T-helper 2 cell treated with Interferon-gamma antibody and Interleukin-4, amounts not matched to agents 100 ng/mL and 5 ng/mL, for 36 hours (primary cell): Measurements from ENCODE around the gene ZDHHC9. TPM values are rescaled to one million over a fixed set of nuclear protein-coding genes. Genes with fewer than 3 reads are reported as not detected.

Experiments used
- intact Hi-C: fragments of 100-400 bp; cut with micrococcal nuclease; formaldehyde crosslinking; loops from one replicate; pipeline ENCODE4 v1.15.1; 2023
- total RNA-seq: library from RNA; stranded (reverse); gene quantifications from 2 replicates; pipeline ENCODE4 v1.2.3, GENCODE V29; 2022

Gene ZDHHC9
- total RNA-seq, 1 donor from 2014 or later: 5.0 TPM

- intact Hi-C loops: loop anchor here (1.0 to 5.0 kb wide), 5 partner anchors 41 to 216 kb away; partner anchors contain the start of gene APLN
Measured at GRCh38 chrX:129823522-129823921, 20.2 kb downstream of the ZDHHC9 start.

DNA sequence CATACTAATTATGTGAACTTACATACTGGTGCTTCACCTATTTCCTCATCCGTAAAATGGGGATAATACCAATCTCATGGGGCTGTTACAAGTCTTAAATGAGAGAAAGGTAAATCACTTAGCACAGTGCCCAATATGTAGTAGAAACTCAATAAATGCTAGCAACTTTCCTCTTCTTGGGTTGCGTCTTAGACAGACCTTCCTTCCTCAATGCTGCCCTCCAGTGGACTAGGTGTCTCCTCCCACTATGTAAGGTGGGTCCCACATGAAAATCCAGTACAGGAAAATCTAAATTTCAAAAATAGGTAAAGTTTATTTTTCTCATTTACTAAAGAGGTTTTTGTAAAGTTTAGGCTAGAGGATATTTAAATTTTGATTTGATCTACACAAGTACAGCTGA is 20.6 kb downstream of the ZDHHC9 start:
- intact Hi-C loops: loop anchor here (1.0 to 5.0 kb wide), 5 partner anchors 41 to 216 kb away; partner anchors contain the start of gene APLN

DNA sequence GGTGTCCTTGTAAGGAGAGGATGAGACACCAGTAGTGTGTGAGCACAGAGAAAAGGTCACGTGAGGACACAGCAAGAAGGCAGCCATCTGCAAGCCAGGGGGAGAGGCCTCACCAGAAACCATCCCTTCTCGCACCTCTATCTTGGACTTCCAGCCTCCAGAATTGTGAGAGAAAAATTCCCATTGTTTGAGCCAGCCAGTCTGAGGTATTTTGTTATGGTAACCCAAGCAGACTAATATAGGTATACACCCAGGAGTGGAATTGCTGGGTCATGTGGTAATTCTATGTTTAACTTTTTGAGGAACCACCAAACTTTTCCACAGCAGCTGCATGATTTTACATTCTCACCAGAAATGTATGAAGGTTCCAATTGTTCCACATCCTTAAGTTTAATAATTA is 25.6 kb downstream of the ZDHHC9 start:
- intact Hi-C loops: no loop called here

DNA sequence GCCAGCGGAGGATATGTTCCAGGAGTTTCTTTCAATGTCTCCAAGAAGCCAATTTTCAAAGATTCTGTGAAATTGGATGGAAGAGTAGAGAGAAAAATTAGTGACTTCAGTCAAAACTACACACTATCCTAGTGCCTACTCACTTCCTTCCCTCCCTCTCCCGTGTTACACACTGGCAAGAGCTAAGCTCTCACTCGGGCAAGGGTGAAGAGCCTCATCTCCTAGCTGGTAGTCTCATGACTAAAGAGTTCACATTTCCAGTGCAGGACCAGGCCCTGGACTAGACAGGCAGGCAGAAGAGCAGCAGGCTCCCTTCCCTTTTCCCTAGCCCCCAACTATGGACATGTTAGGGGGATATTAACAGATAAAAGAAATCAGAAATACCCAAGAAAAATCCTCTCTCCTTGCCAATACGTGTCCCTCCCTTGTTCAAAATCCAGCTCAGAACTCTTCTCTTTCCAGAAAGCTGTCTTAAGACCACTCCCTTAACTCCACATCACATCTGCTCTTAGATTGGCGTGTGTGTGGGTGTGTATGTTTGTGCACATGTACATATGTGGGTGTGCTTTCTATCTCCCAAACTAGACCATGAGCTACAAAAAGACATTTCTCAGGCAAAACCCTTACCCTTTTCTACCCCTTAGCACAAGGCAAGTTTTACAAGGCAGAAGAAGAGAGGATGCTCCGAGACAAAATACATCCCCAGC is 29.9 kb downstream of the ZDHHC9 start:
- intact Hi-C loops: no loop called here

DNA sequence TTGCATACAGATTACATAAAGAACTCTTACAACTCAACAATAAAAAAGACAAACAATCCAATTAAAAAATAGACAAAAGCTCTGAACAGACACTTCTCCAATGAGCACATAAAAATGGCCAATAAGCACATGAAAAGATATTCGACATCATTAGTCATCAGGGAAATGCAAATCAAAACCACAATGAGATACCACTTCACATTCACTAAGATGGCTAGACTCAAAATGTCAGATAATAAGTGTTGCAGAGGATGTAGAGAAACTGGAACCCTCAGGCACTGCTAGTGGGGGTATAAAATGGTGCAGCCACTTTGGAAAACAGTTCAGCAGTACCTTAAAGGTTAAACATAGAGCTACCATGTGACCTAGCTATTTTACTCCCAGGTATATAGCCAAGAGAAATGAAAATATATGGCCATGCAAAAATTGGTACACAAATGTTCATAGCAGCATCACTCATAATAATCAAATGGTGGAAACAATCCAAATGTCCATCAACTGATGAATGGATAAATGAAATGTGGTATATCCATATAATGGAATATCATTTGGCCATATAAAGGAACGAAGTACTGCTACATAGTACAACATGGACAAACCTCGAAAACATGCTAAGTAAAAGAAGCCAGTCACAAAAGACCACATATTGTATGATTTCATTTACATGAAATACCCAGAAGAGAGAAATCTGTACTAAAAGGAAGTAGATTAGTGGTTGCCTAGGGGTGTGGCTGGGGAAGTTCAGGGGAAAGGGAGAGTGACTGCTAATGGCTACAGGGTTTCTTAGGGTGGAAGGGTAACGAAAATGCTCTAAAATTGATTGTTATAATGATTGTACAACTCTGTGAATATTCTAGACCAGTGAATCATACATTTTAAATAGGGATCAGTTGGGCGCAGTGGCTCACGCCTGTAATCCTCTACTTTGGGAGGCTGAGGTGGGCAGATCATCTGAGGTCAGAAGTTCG is 34.6 kb downstream of the ZDHHC9 start:
- intact Hi-C loops: no loop called here

GRCh38 chrX:129808158-129808828 is 35.4 kb downstream of the ZDHHC9 start:
- intact Hi-C loops: no loop called here

DNA sequence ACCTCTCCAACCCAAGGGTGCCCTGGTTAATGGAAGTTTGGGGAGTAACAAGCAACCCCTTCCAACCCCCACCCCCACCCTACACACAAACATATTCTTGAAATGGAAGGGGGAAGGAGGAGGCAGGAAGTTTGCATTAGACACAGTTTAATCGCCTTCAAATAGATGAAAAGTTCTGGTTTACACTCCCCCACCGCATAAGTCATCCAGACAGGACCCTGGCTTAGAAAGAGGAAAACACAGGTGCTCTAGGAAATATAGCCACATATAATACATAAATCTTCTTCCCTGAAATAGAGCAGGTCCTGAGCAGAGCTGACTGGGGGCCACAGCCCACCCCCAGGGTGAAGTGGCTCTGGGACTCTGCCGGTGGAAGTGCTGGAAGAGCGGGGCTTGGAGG is 38.9 kb downstream of the ZDHHC9 start:
- intact Hi-C loops: no loop called here

- intact Hi-C loops: no loop called here
Measured at GRCh38 chrX:129802863-129803262, 40.8 kb downstream of the ZDHHC9 start.

GRCh38 chrX:129800186-129800585 is 43.5 kb downstream of the ZDHHC9 start:
- intact Hi-C loops: no loop called here

- intact Hi-C loops: no loop called here
Measured at GRCh38 chrX:129798888-129799287, 44.8 kb downstream of the ZDHHC9 start.

- intact Hi-C loops: no loop called here
Measured at GRCh38 chrX:129798456-129798855, 45.2 kb downstream of the ZDHHC9 start.

DNA sequence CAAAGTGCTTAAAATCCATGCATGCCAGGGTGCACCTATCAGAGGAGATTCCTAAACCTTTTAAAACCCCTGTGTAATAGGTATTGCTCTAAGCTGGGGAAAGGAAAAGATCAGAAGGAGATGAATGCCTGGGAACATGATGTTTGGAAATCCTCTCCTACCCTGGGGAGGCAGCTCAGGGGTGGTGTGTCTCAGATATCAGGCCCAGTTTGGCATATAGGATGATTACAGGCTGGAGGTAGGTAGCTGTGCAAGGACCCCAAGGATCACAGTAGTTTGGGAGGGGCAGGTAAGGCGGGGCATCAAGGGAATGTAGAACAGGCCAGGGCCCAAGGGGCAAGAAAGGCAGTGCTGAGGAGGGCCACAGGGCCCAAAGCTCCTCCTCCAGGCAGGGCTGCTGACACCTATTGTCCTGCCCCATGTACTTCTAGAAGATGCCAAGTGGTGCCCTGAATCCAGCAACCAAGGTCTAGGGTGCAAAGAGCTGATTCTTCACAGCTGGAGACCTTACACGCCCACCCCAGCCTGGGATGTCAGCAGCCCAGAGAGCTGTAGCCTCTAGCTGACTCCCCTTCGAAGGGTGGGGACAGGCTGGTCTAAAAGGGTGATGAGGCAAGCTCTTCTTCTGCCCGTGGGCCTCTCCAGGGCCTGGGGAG is 46.3 kb downstream of the ZDHHC9 start:
- intact Hi-C loops: no loop called here

DNA sequence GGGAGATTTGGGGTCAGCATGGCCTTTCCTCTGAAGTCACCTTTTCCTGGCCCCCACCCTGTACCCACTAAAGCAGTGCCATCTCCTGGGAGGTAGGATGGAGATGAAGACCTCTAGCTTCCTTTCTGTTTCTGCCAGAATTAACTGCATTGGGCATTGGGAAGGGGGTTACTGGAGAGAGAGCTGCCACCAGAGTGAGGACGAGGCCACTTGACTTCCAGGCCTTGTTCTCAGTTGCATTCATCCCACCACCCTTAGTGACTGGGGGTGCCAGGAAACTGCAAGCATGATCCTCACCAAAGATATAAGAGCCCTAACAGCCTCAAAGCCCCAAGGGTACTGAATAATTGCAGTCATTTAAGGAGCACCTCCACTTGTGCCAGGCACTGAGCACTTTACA is 48.1 kb downstream of the ZDHHC9 start:
- intact Hi-C loops: no loop called here

- intact Hi-C loops: no loop called here
Measured at GRCh38 chrX:129793604-129794191, 50.0 kb downstream of the ZDHHC9 start.

- intact Hi-C loops: no loop called here
Measured at GRCh38 chrX:129792586-129793291, 50.9 kb downstream of the ZDHHC9 start.

DNA sequence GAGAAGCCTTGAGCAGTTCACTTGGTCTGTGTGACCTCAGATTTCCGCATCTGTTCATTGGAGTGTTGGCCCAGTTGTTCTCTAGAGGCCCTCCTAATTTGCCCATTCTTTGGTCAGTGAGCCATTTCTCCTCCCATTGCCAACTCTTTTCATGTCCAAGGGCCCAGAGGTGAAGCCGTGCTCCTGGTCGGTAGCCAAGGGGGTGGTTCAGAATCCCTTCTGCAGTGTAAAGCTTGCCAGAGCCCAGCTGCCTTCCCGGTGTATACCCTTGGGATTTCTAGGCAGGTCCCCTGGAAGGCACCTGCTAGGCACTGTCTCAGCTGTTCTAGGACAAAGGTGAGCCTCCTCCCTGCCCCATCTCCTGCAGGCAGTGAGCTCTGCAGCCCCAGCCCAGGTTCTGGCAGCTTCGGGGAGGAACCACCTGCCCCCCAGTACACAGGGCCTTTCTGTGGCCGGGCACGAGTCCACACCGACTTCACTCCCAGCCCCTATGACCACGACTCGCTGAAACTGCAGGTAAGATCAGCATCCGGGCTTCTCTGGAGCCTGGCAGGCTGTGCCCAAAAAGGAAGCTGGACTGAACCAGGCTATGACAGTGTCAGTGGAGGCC is 51.6 kb downstream of the ZDHHC9 start:
- intact Hi-C loops: no loop called here

DNA sequence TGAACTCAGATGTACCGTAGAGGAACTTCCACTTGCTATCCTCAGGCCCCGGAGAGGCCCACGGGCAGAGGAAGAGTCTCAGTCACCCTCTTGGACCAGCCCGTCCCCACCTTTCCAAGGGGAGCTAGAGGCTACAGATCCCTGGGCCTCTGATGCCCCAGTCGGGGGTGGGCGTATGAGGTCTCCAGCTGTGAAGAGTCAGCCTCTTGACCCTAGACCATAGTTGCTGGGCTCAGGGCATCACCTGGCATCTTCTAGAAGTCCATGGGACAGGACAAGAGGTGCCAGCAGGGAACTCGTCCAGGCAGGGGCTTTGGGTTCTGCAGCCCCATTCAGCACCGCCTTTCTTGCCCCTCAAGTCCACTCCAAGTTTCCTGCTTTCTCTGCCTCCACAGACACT is 52.4 kb downstream of the ZDHHC9 start:
- intact Hi-C loops: no loop called here

GRCh38 chrX:129790808-129791207 is 52.9 kb downstream of the ZDHHC9 start:
- intact Hi-C loops: no loop called here

GRCh38 chrX:129790146-129790545 is 53.5 kb downstream of the ZDHHC9 start:
- intact Hi-C loops: no loop called here

DNA sequence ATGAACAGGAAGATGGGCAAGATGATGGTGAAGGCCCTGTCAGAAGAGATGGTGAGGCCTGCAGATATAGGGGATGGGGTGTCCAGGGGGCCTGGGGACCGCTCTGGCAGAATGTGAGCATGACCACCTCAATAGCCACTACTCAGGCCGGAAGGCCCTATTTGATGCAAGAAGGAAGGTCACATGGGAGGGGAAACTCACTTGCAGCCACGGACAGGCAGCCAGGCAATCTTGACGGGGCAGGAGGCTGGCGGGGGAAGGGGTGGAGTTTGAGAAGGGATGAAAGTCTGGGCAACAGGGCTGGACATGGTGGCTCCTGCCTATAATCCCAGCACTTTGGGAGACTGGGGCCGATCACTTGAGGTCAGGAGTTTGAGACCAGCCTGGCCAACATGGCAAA is 55.2 kb downstream of the ZDHHC9 start:
- intact Hi-C loops: loop anchor here (10.0 kb wide), 1 partner anchor 196 kb away; the partner anchor contains the start of gene BCORL1
